H1 (cell line): ENCODE results near the gene PLCB2. TPM values are rescaled to one million over a fixed set of nuclear protein-coding genes. Genes with fewer than 3 reads are reported as not detected.

Experiments used
- CTCF ChIA-PET: fragments of 300-600 bp; sonication (Branson Sonifier 250); formaldehyde crosslinking; loops from one replicate; lab custom pipeline; 2021; ENCODE audit not compliant: partially characterized antibody; lab: Charles Lee
- POLR2A ChIA-PET: fragments of 300-600 bp; sonication (Branson Sonifier 250); formaldehyde crosslinking; loops from one replicate; lab custom pipeline; 2021; ENCODE audit warnings: inconsistent platforms; ENCODE audit not compliant: partially characterized antibody; lab: Charles Lee
- DNase-seq, 2 experiments: peaks; one replicate each; pipeline versions ENCODE4 v3.0.0 to v3.0.0-alpha.2; 2010 to 2022; ENCODE audit warnings: low spot score in 2 of 2, low read depth in 1 of 2, mixed read lengths in 1 of 2
- FAIRE-seq: peaks from 2 replicates; lab custom pipeline; 2011; peaks lifted over from hg19 to GRCh38; lab: Jason Lieb, UNC
- H2AFZ ChIP-seq: 2 replicates; pipeline ENCODE4 v1.8.1; 2012; ENCODE audit warnings: low read length, inconsistent platforms
- H2AK5ac ChIP-seq: 2 replicates; pipeline ENCODE4 v1.6.1; 2013; ENCODE audit warnings: low read depth, low read length
- H2BK120ac ChIP-seq: replicated peaks from 2 replicates; pipeline ENCODE3; 2013; ENCODE audit warnings: low read depth, low read length, inconsistent platforms
- H2BK12ac ChIP-seq: 2 replicates; pipeline ENCODE4 v1.6.1; 2013; ENCODE audit warnings: low read depth, low read length
- H2BK15ac ChIP-seq: 2 replicates; pipeline ENCODE4 v1.6.1; 2013; ENCODE audit warnings: low read length
- H2BK20ac ChIP-seq: 2 replicates; pipeline ENCODE4 v1.6.1; 2013; ENCODE audit warnings: low read length
- H2BK5ac ChIP-seq: 2 replicates; pipeline ENCODE4 v1.6.1; 2013; ENCODE audit warnings: low read depth, low read length
- H3K14ac ChIP-seq: 2 replicates; pipeline ENCODE4 v1.6.1; 2013; ENCODE audit warnings: inconsistent platforms; ENCODE audit not compliant: insufficient read length
- H3K18ac ChIP-seq: 2 replicates; pipeline ENCODE4 v1.6.1; 2013; ENCODE audit warnings: low read length; ENCODE audit errors: extremely low read depth
- H3K23ac ChIP-seq: 2 replicates; pipeline ENCODE4 v1.6.1; 2013; ENCODE audit warnings: inconsistent platforms; ENCODE audit not compliant: insufficient read length
- H3K23me2 ChIP-seq: 2 replicates; pipeline ENCODE4 v1.6.1; 2013; ENCODE audit warnings: low read depth, low read length
- H3K27ac ChIP-seq: 2 replicates; pipeline ENCODE4 v1.6.1; 2011; ENCODE audit warnings: low read depth, low read length, inconsistent platforms
- H3K27me3 ChIP-seq, 4 experiments: replicated peaks in 1 of 4; 1 replicate in 1 of 4; 2 replicates in 3 of 4; pipeline versions ENCODE4 v1.6.1 to v1.8.1; 2011 to 2013; ENCODE audit warnings: low read length in 3 of 4, mild to moderate bottlenecking in 3 of 4, inconsistent platforms in 2 of 4, mixed read lengths in 2 of 4, moderate library complexity in 1 of 4; ENCODE audit not compliant: control insufficient read depth in 3 of 4, insufficient read depth in 3 of 4; ENCODE audit errors: extremely low read depth in 1 of 4
- H3K36me3 ChIP-seq, 4 experiments: 2 replicates each; pipeline versions ENCODE4 v1.6.1 to v1.8.1; 2011 to 2013; ENCODE audit warnings: mild to moderate bottlenecking in 4 of 4, low read length in 3 of 4, moderate library complexity in 2 of 4, control low read depth in 1 of 4, inconsistent platforms in 1 of 4; ENCODE audit not compliant: insufficient read depth in 4 of 4, control insufficient read depth in 2 of 4
- H3K4ac ChIP-seq: replicated peaks from 2 replicates; pipeline ENCODE3; 2013; ENCODE audit warnings: low read length, low read depth, mixed read lengths, inconsistent platforms; ENCODE audit not compliant: insufficient read length
- H3K4me1 ChIP-seq, 4 experiments: replicated peaks in 1 of 4; 1 replicate in 1 of 4; 2 replicates in 3 of 4; pipeline versions ENCODE4 v1.6.1 to v1.8.1; 2011 to 2013; ENCODE audit warnings: low read length in 3 of 4, inconsistent platforms in 2 of 4, mixed read lengths in 1 of 4; ENCODE audit not compliant: insufficient read depth in 4 of 4, control insufficient read depth in 3 of 4
- H3K4me2 ChIP-seq, 2 experiments: 2 replicates each; pipeline versions ENCODE4 v1.6.1 to v1.8.1; 2011 to 2013; ENCODE audit warnings: low read depth in 2 of 2, low read length in 2 of 2, control low read depth in 1 of 2, inconsistent platforms in 1 of 2, mild to moderate bottlenecking in 1 of 2; ENCODE audit not compliant: insufficient read depth in 1 of 2
- H3K4me3 ChIP-seq, 4 experiments: fragments of 200-600, 300-600 bp in 1 of 4; sonication (generic), shearing (Covaris generic), sonication (Bioruptor Twin) in 1 of 4; 2 replicates each; pipeline versions ENCODE4 v1.5.1 to v1.8.1; 2011 to 2016; ENCODE audit warnings: low read length in 4 of 4, low read depth in 3 of 4, control low read depth in 2 of 4, inconsistent platforms in 2 of 4, mild to moderate bottlenecking in 2 of 4, mixed read lengths in 1 of 4, moderate library complexity in 1 of 4; ENCODE audit not compliant: insufficient read depth in 2 of 4; ENCODE audit errors: extremely low read depth in 1 of 4
- H3K56ac ChIP-seq: replicated peaks from 2 replicates; pipeline ENCODE3; 2013; ENCODE audit warnings: low read depth, mild to moderate bottlenecking, mixed read lengths, low read length, inconsistent platforms; ENCODE audit not compliant: insufficient read length
- H3K79me1 ChIP-seq: 2 replicates; pipeline ENCODE4 v1.6.1; 2013; ENCODE audit warnings: low read depth, low read length, control low read depth
- H3K79me2 ChIP-seq, 2 experiments: 2 replicates each; pipeline versions ENCODE4 v1.6.1 to v1.8.1; 2012 to 2013; ENCODE audit warnings: low read length in 2 of 2, mild to moderate bottlenecking in 2 of 2, inconsistent platforms in 1 of 2; ENCODE audit not compliant: insufficient read depth in 2 of 2, control insufficient read depth in 1 of 2
- H3K9ac ChIP-seq, 4 experiments: replicated peaks in 1 of 4; 1 replicate in 1 of 4; 2 replicates in 3 of 4; pipeline versions ENCODE4 v1.6.1 to v1.8.1; 2011 to 2013; ENCODE audit warnings: low read depth in 3 of 4, low read length in 3 of 4, control low read depth in 2 of 4, mild to moderate bottlenecking in 2 of 4, moderate library complexity in 2 of 4, inconsistent platforms in 1 of 4; ENCODE audit errors: extremely low read depth in 1 of 4
- H3K9me3 ChIP-seq, 2 experiments: 2 replicates each; pipeline versions ENCODE4 v1.6.1 to v1.8.1; 2012 to 2013; ENCODE audit warnings: mild to moderate bottlenecking in 2 of 2, moderate library complexity in 2 of 2, control low read depth in 1 of 2, inconsistent platforms in 1 of 2, low read depth in 1 of 2, low read length in 1 of 2, mixed read lengths in 1 of 2; ENCODE audit not compliant: insufficient read depth in 2 of 2
- H4K20me1 ChIP-seq, 2 experiments: replicated peaks in 1 of 2; 2 replicates each; pipeline versions ENCODE3 to v1.8.1; 2011 to 2013; ENCODE audit warnings: inconsistent platforms in 2 of 2, low read length in 2 of 2, mild to moderate bottlenecking in 1 of 2; ENCODE audit not compliant: insufficient read depth in 2 of 2, control insufficient read depth in 1 of 2
- H4K5ac ChIP-seq: 2 replicates; pipeline ENCODE4 v1.6.1; 2013; ENCODE audit warnings: low read length, low read depth, mixed read lengths, inconsistent platforms; ENCODE audit not compliant: insufficient read length
- H4K8ac ChIP-seq: 2 replicates; pipeline ENCODE4 v1.8.0; 2013; ENCODE audit warnings: mild to moderate bottlenecking, moderate library complexity, low read length, inconsistent platforms; ENCODE audit not compliant: insufficient read depth; ENCODE audit errors: extremely low read depth
- H4K91ac ChIP-seq: replicated peaks from 2 replicates; pipeline ENCODE3; 2013; ENCODE audit warnings: low read length, mixed read lengths, inconsistent platforms; ENCODE audit not compliant: insufficient read length
- BACH1 ChIP-seq: IDR thresholded peaks from 2 replicates; pipeline ENCODE4 v1.6.1; 2012; ENCODE audit warnings: low read length, improper control_type of control experiment
- CBX8 ChIP-seq: fragments of 300-800, 300-1000 bp; sonication (generic); IDR thresholded peaks from 2 replicates; pipeline ENCODE4 v1.7.1; 2016; ENCODE audit warnings: low read depth, low read length, borderline replicate concordance
- CEBPB ChIP-seq: IDR thresholded peaks from 2 replicates; pipeline ENCODE4 v1.6.1; 2012; ENCODE audit warnings: low read depth, low read length
- E2F6 ChIP-seq: IDR thresholded peaks from 2 replicates; pipeline ENCODE4 v1.6.1; 2012; ENCODE audit warnings: inconsistent platforms
- HDAC2 ChIP-seq, 2 experiments: fragments of 300-600 bp in 1 of 2; sonication (generic) in 1 of 2; IDR thresholded peaks; 2 replicates each; pipeline ENCODE4 v1.6.1; 2011 to 2012; ENCODE audit warnings: low read depth in 2 of 2, low read length in 2 of 2, mild to moderate bottlenecking in 2 of 2, moderate library complexity in 2 of 2, borderline replicate concordance in 1 of 2, inconsistent platforms in 1 of 2
- HDAC6 ChIP-seq: IDR thresholded peaks from one replicate; pipeline ENCODE4 v1.7.1; 2012; ENCODE audit warnings: low read depth, mild to moderate bottlenecking, inconsistent platforms, low read length, moderate library complexity
- KDM5A ChIP-seq: fragments of 200-600 bp; IDR thresholded peaks from 2 replicates; pipeline ENCODE4 v1.7.1; 2012; ENCODE audit warnings: mild to moderate bottlenecking, low read length, inconsistent platforms, mixed read lengths
- SAP30 ChIP-seq: fragments of 300-600 bp; sonication (generic); IDR thresholded peaks from 2 replicates; pipeline ENCODE4 v1.7.1; 2012; ENCODE audit warnings: low read length, moderate library complexity, mild to moderate bottlenecking, inconsistent platforms; ENCODE audit not compliant: insufficient read depth, insufficient replicate concordance
- WGBS, 2 experiments: shearing (Covaris generic) in 1 of 2; methylation state at CpG; one replicate each; pipeline versions ENCODE4 v1.1.6 to v1.1.7; 2013 to 2015; ENCODE audit warnings: low lambda C conversion rate in 2 of 2, mixed read lengths in 2 of 2, inconsistent platforms in 1 of 2, low coverage in 1 of 2, missing lambda C conversion rate in 1 of 2; ENCODE audit not compliant: insufficient replicate concordance in 2 of 2, insufficient coverage in 1 of 2, insufficient read length in 1 of 2; ENCODE audit errors: extremely low coverage in 1 of 2, missing lambda C conversion rate in 1 of 2; 5-methylcytosine and 5-hydroxymethylcytosine counted together
- polyA plus RNA-seq, 7 experiments: library from polyadenylated mRNA; depleted of rRNA in 3 of 7; stranded (reverse) in 5 of 7; unstranded in 2 of 7; fragments of >200 nt in 5 of 7; fragments of 200-250 nt in 2 of 7; gene quantifications; 1 replicate in 5 of 7; 2 replicates in 1 of 7; 4 replicates in 1 of 7; pipeline versions ENCODE4 v1.2.1 to v1.2.3, GENCODE V29; 2011 to 2013; ENCODE audit warnings: missing spikeins in 2 of 7, mixed read lengths in 2 of 7
- total RNA-seq: library from RNA; stranded (reverse); fragmentation: NEBNext Ultra II Directional; extraction: Animal tissue kit (Norgen Biotek cat#: 25700); gene quantifications from 2 replicates; pipeline ENCODE4 v1.2.1, GENCODE V29; 2021
- TF ChIP-seq, protein P1 (sequence below), 3 experiments: IDR thresholded peaks; 1 replicate in 2 of 3; 2 replicates in 1 of 3; pipeline versions ENCODE4 v1.5.1 to v1.6.1; 2011; ENCODE audit warnings: low read length in 3 of 3, mild to moderate bottlenecking in 3 of 3, inconsistent platforms in 2 of 3, low read depth in 1 of 3, moderate library complexity in 1 of 3; ENCODE audit not compliant: insufficient read depth in 1 of 3; ENCODE audit errors: control extremely low read depth in 1 of 3

PLCB2 gene
- total and polyA plus RNA-seq, 2 of the 8 experiments (the other 6 are each of a cell fraction or from before 2014, with no cell fraction given): 7.2 to 8.4 TPM

GRCh38 chr15:40337597-40337996 is 29.9 kb upstream of the PLCB2 start:
- Histone ChIP-seq H3K23me2 (no peaks in the 10 kb centered on the region; the same call in 1 of the 2 replicates), H3K4me1 (peaks cover 0 to 44% (median 28%) of the 10 kb centered on the region in 4 experiments; a peak in 6 of 7 replicates), H4K20me1 (no peaks in the 10 kb centered on the region), H3K79me2 (no peaks in the 10 kb centered on the region), H2BK12ac (no peak overlapping the region; the same call in 1 of the 2 replicates), H3K27ac (no peak overlapping the region), H3K23ac (no peak overlapping the region), H2BK20ac (no peak overlapping the region), H3K14ac (no peak overlapping the region), H3K27me3 (peaks cover 0 to 4% (median under 1%) of the 10 kb centered on the region in 4 experiments; a peak in 1 of 7 replicates), H3K56ac (no peak overlapping the region), H3K4me3 (no peak overlapping the region), H2BK120ac (no peak overlapping the region), H4K5ac (no peak overlapping the region), H2AK5ac (no peak overlapping the region), H3K79me1 (no peaks in the 10 kb centered on the region), H2BK15ac (0 out of 2 replicates have a peak overlapping the region, but pooled peaks have one; percentile 77), H3K36me3 (no peaks in the 10 kb centered on the region), H3K4me2 (0 out of 4 replicates have a peak overlapping the region, but pooled peaks of 1 of the 2 experiments have one; percentile 0), H2BK5ac (no peak overlapping the region; the same call in 1 of the 2 replicates), H3K4ac (no peak overlapping the region), H4K8ac (no peak overlapping the region), H3K9ac (no peak overlapping the region), H3K9me3 (no peaks in the 10 kb centered on the region), H2AFZ (no peak overlapping the region), H4K91ac (no peak overlapping the region), H3K18ac (no peak overlapping the region)
- POLR2A ChIA-PET: interaction anchor here (0.5 to 8.1 kb wide), 10 partner anchors 11 to 90 kb away, joined by 3 to 66 read pairs (median 6); partner anchors contain the start of gene INAFM2
- CTCF ChIA-PET: interaction anchor here (0.6 to 27.4 kb wide), 36 partner anchors 10 to 549 kb away, joined by 3 to 584 read pairs (median 4); partner anchors contain the start of genes ANKRD63, BAHD1, DISP2 and INAFM2
- DNase-seq (no peak), FAIRE-seq (no peak)
- WGBS, 2 experiments: 73% methylated on average over 19 of the region's 19 CpGs; no CpG with 5 or more reads in 1 of the 2 experiments
- TF ChIP-seq BACH1: no peak
- no peak for TF ChIP-seq CEBPB
- no peak for TF ChIP-seq SAP30
- TF ChIP-seq CBX8: no peak
- no peak for TF ChIP-seq E2F6
- TF ChIP-seq HDAC2 (IDR thresholded peaks at IDR 0.05; ENCODE audit: borderline replicate concordance in 1 of 2, low read depth in 2 of 2, low read length in 2 of 2): no peak
- no peak for TF ChIP-seq KDM5A
- no peak for TF ChIP-seq HDAC6
- TF ChIP-seq, protein P1, sequence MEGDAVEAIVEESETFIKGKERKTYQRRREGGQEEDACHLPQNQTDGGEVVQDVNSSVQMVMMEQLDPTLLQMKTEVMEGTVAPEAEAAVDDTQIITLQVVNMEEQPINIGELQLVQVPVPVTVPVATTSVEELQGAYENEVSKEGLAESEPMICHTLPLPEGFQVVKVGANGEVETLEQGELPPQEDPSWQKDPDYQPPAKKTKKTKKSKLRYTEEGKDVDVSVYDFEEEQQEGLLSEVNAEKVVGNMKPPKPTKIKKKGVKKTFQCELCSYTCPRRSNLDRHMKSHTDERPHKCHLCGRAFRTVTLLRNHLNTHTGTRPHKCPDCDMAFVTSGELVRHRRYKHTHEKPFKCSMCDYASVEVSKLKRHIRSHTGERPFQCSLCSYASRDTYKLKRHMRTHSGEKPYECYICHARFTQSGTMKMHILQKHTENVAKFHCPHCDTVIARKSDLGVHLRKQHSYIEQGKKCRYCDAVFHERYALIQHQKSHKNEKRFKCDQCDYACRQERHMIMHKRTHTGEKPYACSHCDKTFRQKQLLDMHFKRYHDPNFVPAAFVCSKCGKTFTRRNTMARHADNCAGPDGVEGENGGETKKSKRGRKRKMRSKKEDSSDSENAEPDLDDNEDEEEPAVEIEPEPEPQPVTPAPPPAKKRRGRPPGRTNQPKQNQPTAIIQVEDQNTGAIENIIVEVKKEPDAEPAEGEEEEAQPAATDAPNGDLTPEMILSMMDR (IDR thresholded peaks at IDR 0.05; ENCODE audit: control extremely low read depth in 1 of 3, insufficient read depth in 1 of 3, low read depth in 1 of 3, low read length in 3 of 3): no peak
